ENCODE data around the gene PPFIA3.
"Not testable (repeated sequence)": the region's sequence is repeated elsewhere in the genome, so short reads cannot be mapped to it uniquely, and the experiment has no call there.

The PPFIA3 gene

DNA sequence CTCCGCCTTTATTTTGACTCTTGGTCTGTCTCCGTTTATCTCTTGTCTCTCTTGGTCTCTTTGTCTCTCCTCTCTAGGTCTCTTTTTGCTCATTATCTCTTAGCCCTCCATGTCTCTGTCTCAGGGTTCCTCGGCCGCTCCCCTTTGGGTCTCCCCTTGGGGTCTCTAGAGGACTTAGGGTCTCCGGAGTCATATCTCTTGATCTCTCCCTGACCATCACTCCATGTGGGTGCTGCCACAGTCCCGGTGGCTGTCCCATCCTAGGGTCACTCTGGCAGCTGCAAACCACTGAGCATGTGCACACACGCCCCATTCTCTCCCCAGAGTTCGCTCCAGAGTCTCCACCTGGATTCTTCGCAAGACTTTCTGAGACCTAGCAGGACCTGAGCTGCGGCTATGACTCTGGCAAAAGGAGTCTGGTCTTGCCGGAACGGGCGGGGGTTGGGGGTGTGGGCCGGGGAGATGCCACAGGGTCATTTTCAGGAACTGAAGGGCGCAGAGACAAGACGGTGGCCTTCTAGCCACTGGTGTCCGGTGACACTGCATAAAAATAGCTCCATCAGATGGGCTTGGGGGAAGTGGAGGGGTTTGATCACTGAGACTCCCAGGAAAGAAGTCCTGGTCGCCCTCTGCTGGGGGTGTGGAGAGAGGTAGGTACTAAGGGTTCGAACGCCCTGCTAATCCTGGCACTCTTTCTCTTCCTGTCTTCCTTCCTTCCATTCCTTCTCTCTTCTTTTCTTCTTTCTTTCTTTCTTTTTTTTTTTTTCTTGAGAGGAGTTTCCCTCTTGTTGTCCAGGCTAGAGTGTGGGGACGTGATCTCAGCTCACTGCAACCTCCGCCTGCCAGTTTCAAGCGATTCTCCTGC, 45.6 kb upstream of the PPFIA3 start:
- no peak overlapping the region for H3K4me3 ChIP-seq (ENCODE audit: low read length in 2 of 2)
- no peak overlapping the region for H2BK120ac ChIP-seq (ENCODE audit: low read depth, low read length)
- H4K91ac ChIP-seq (ENCODE audit: low read depth, low read length, poor library complexity): no peak overlapping the region
- H2AK5ac ChIP-seq (ENCODE audit: low read depth, low read length): no peak overlapping the region
- no peak overlapping the region for H3K9ac ChIP-seq (ENCODE audit: low read depth, low read length, poor library complexity)
- no peaks in the 10 kb centered on the region for H3K79me1 ChIP-seq (ENCODE audit: low read depth, low read length)
- H2BK5ac ChIP-seq (ENCODE audit: low read length): no peak overlapping the region
- H2AFZ ChIP-seq (ENCODE audit: low read length): no peak overlapping the region
- peaks cover 17 to 52% (median 50%) of the 10 kb centered on the region in 3 experiments for H3K27me3 ChIP-seq (ENCODE audit: control insufficient read depth in 3 of 3, insufficient read depth in 3 of 3, low read depth in 1 of 3, low read length in 3 of 3)
- H3K36me3 ChIP-seq (replicated peaks in 1 of 2; ENCODE audit: control insufficient read depth in 2 of 2, insufficient read depth in 2 of 2, low read length in 2 of 2): no peaks in the 10 kb centered on the region
- no peak overlapping the region for H3K27ac ChIP-seq (replicated peaks; ENCODE audit: low read length)
- no CpG with 5 or more reads among the region's 23 CpGs for WGBS, 2 donors (ENCODE audit: extremely low coverage in 2 of 2, insufficient read length in 2 of 2, insufficient replicate concordance in 1 of 2)
- H3K4me1 ChIP-seq (ENCODE audit: control insufficient read depth in 2 of 2, insufficient read depth in 1 of 2, low read depth in 1 of 2, low read length in 2 of 2): no peaks in the 10 kb centered on the region
- H2BK12ac ChIP-seq (ENCODE audit: low read length): no peak overlapping the region
- peaks cover 12 to 17% of the 10 kb centered on the region in 2 donors for H3K9me3 ChIP-seq (replicated peaks in 1 of 2; ENCODE audit: control insufficient read depth in 2 of 2, insufficient read depth in 1 of 2, low read depth in 1 of 2, low read length in 2 of 2)
- no peak overlapping the region for H3K23ac ChIP-seq (ENCODE audit: low read depth, low read length, poor library complexity)
- H3K14ac ChIP-seq (ENCODE audit: low read length): no peak overlapping the region
- H2BK15ac ChIP-seq (ENCODE audit: low read length): no peak overlapping the region
- H3K4me2 ChIP-seq (ENCODE audit: insufficient read depth, low read length, poor library complexity, severe bottlenecking): no peak overlapping the region
- H3K4ac ChIP-seq (ENCODE audit: low read length): no peak overlapping the region
- H4K8ac ChIP-seq (ENCODE audit: low read depth, low read length): no peak overlapping the region
- DNase-seq (ENCODE audit: low spot score): no peak
- no peak overlapping the region for H3K18ac ChIP-seq (ENCODE audit: low read length)

DNA sequence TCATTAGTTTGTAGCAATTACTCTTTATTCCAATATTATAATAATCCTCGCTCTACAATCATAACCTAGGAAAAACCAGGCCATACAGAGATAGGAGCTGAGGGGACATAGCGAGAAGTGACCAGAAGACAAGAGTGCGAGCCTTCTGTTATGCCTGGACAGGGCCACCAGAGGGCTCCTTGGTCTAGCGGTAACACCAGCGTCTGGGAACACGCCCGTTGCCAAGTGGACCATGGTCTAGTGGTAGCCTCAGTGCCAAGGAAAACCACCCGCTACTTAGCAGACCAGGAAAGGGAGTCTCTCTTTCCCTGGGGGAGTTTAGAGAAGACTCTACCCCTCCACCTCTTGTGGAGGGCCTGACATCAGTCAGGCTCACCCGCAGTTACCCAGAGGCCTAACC, 44.5 kb upstream of the PPFIA3 start:
- not testable (repeated sequence) for H2BK120ac ChIP-seq (ENCODE audit: low read depth, low read length); H3K79me1 ChIP-seq (ENCODE audit: low read depth, low read length); H4K8ac ChIP-seq (ENCODE audit: low read depth, low read length); H2AK5ac ChIP-seq (ENCODE audit: low read depth, low read length); H3K27ac ChIP-seq (replicated peaks; ENCODE audit: low read length); H2AFZ ChIP-seq (ENCODE audit: low read length); H3K18ac ChIP-seq (ENCODE audit: low read length); H4K91ac ChIP-seq (ENCODE audit: low read depth, low read length, poor library complexity); H3K23ac ChIP-seq (ENCODE audit: low read depth, low read length, poor library complexity); H3K4me1 ChIP-seq (ENCODE audit: control insufficient read depth in 2 of 2, insufficient read depth in 1 of 2, low read depth in 1 of 2, low read length in 2 of 2); H3K4ac ChIP-seq (ENCODE audit: low read length); H3K9me3 ChIP-seq (replicated peaks in 1 of 2; ENCODE audit: control insufficient read depth in 2 of 2, insufficient read depth in 1 of 2, low read depth in 1 of 2, low read length in 2 of 2); H3K4me2 ChIP-seq (ENCODE audit: insufficient read depth, low read length, poor library complexity, severe bottlenecking); H2BK12ac ChIP-seq (ENCODE audit: low read length); H3K14ac ChIP-seq (ENCODE audit: low read length); H3K4me3 ChIP-seq (ENCODE audit: low read length in 2 of 2); H2BK5ac ChIP-seq (ENCODE audit: low read length); H2BK15ac ChIP-seq (ENCODE audit: low read length); H3K36me3 ChIP-seq (replicated peaks in 1 of 2; ENCODE audit: control insufficient read depth in 2 of 2, insufficient read depth in 2 of 2, low read length in 2 of 2); DNase-seq (ENCODE audit: low spot score); H3K9ac ChIP-seq (ENCODE audit: low read depth, low read length, poor library complexity)
- no CpG with 5 or more reads among the region's 9 CpGs for WGBS, 2 donors (ENCODE audit: extremely low coverage in 2 of 2, insufficient read length in 2 of 2, insufficient replicate concordance in 1 of 2)
- H3K27me3 ChIP-seq (ENCODE audit: control insufficient read depth in 3 of 3, insufficient read depth in 3 of 3, low read depth in 1 of 3, low read length in 3 of 3): peaks cover 17 to 42% (median 42%) of the 10 kb centered on the region in 3 experiments

DNA sequence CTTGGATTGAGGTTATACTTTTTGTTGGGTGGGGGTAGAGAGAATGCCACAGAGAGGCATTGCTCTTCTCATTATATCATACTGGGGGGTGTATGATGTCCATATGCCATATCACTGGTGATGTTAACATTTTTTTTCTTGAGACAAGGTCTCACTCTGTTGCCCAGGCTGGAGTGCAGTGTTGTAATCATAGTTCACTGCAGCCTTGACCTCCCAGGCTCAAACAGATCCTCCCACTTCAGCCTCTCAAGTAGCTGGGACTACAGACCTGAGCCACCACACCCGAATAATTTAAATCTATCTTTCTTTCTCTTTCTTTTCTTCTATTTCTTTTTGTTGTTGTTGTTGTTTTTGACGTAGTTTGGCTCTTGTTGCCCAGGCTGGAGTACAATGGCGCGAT, 39.0 kb upstream of the PPFIA3 start:
- H4K8ac ChIP-seq (ENCODE audit: low read depth, low read length): no peak overlapping the region
- WGBS, 2 donors (ENCODE audit: extremely low coverage in 2 of 2, insufficient read length in 2 of 2, insufficient replicate concordance in 1 of 2): no CpG with 5 or more reads among the region's 4 CpGs
- no peak overlapping the region for H3K4me3 ChIP-seq (ENCODE audit: low read length in 2 of 2)
- H2AK5ac ChIP-seq (ENCODE audit: low read depth, low read length): no peak overlapping the region
- no peak overlapping the region for H3K4me2 ChIP-seq (ENCODE audit: insufficient read depth, low read length, poor library complexity, severe bottlenecking)
- no peaks in the 10 kb centered on the region for H3K36me3 ChIP-seq (replicated peaks in 1 of 2; ENCODE audit: control insufficient read depth in 2 of 2, insufficient read depth in 2 of 2, low read length in 2 of 2)
- no peak overlapping the region for H3K4ac ChIP-seq (ENCODE audit: low read length)
- no peak for DNase-seq (ENCODE audit: low spot score)
- H3K27me3 ChIP-seq (ENCODE audit: control insufficient read depth in 3 of 3, insufficient read depth in 3 of 3, low read depth in 1 of 3, low read length in 3 of 3): peaks cover 0 to 4% (median 0%) of the 10 kb centered on the region in 3 experiments
- H3K9me3 ChIP-seq (replicated peaks in 1 of 2; ENCODE audit: control insufficient read depth in 2 of 2, insufficient read depth in 1 of 2, low read depth in 1 of 2, low read length in 2 of 2): peaks cover 2 to 6% of the 10 kb centered on the region in 2 donors
- no peak overlapping the region for H2BK120ac ChIP-seq (ENCODE audit: low read depth, low read length)
- H3K79me1 ChIP-seq (ENCODE audit: low read depth, low read length): no peaks in the 10 kb centered on the region
- no peak overlapping the region for H3K18ac ChIP-seq (ENCODE audit: low read length)
- no peak overlapping the region for H2BK5ac ChIP-seq (ENCODE audit: low read length)
- no peak overlapping the region for H2BK12ac ChIP-seq (ENCODE audit: low read length)
- no peak overlapping the region for H2AFZ ChIP-seq (ENCODE audit: low read length)
- H3K9ac ChIP-seq (ENCODE audit: low read depth, low read length, poor library complexity): no peak overlapping the region
- H3K14ac ChIP-seq (ENCODE audit: low read length): no peak overlapping the region
- no peak overlapping the region for H3K27ac ChIP-seq (replicated peaks; ENCODE audit: low read length)
- no peak overlapping the region for H3K23ac ChIP-seq (ENCODE audit: low read depth, low read length, poor library complexity)
- no peaks in the 10 kb centered on the region for H3K4me1 ChIP-seq (ENCODE audit: control insufficient read depth in 2 of 2, insufficient read depth in 1 of 2, low read depth in 1 of 2, low read length in 2 of 2)
- H4K91ac ChIP-seq (ENCODE audit: low read depth, low read length, poor library complexity): no peak overlapping the region
- H2BK15ac ChIP-seq (ENCODE audit: low read length): no peak overlapping the region

DNA sequence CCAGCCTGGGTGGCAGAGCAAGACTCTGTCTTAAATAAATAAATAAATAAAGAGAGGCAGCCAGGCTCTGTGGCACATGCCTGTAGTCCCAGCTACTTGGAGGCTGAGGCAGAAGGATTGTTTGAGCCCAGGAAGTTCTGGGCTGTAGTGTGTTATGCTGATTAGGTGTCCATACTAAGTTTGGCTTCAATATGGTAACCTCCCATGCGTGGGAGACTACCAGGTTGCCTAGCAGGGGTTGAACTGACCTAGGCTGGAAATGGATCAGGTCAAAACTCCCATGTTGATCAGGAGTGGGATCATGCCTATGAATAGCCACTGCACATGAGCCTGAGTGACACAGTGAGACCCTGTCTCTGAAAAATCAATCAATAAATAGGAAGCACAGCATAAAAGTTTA, 38.1 kb upstream of the PPFIA3 start:
- H2BK5ac ChIP-seq (ENCODE audit: low read length): no peak overlapping the region
- H2AFZ ChIP-seq (ENCODE audit: low read length): no peak overlapping the region
- no peak overlapping the region for H3K4ac ChIP-seq (ENCODE audit: low read length)
- peaks cover 2 to 6% of the 10 kb centered on the region in 2 donors for H3K9me3 ChIP-seq (replicated peaks in 1 of 2; ENCODE audit: control insufficient read depth in 2 of 2, insufficient read depth in 1 of 2, low read depth in 1 of 2, low read length in 2 of 2)
- H3K23ac ChIP-seq (ENCODE audit: low read depth, low read length, poor library complexity): no peak overlapping the region
- H3K9ac ChIP-seq (ENCODE audit: low read depth, low read length, poor library complexity): no peak overlapping the region
- no peak overlapping the region for H3K27ac ChIP-seq (replicated peaks; ENCODE audit: low read length)
- H3K14ac ChIP-seq (ENCODE audit: low read length): no peak overlapping the region
- H2BK15ac ChIP-seq (ENCODE audit: low read length): no peak overlapping the region
- H3K36me3 ChIP-seq (replicated peaks in 1 of 2; ENCODE audit: control insufficient read depth in 2 of 2, insufficient read depth in 2 of 2, low read length in 2 of 2): peaks cover under 1 to 3% of the 10 kb centered on the region in 2 donors
- WGBS, 2 donors (ENCODE audit: extremely low coverage in 2 of 2, insufficient read length in 2 of 2, insufficient replicate concordance in 1 of 2): no CpG with 5 or more reads among the region's 1 CpG
- no peak overlapping the region for H2AK5ac ChIP-seq (ENCODE audit: low read depth, low read length)
- H3K18ac ChIP-seq (ENCODE audit: low read length): no peak overlapping the region
- no peak overlapping the region for H4K91ac ChIP-seq (ENCODE audit: low read depth, low read length, poor library complexity)
- no peak overlapping the region for H3K4me3 ChIP-seq (ENCODE audit: low read length in 2 of 2)
- H4K8ac ChIP-seq (ENCODE audit: low read depth, low read length): no peak overlapping the region
- H3K79me1 ChIP-seq (ENCODE audit: low read depth, low read length): peaks cover under 1% of the 10 kb centered on the region
- no peak overlapping the region for H2BK12ac ChIP-seq (ENCODE audit: low read length)
- no peak overlapping the region for H3K4me2 ChIP-seq (ENCODE audit: insufficient read depth, low read length, poor library complexity, severe bottlenecking)
- H2BK120ac ChIP-seq (ENCODE audit: low read depth, low read length): no peak overlapping the region
- peaks cover 1 to 2% of the 10 kb centered on the region in 2 donors for H3K4me1 ChIP-seq (ENCODE audit: control insufficient read depth in 2 of 2, insufficient read depth in 1 of 2, low read depth in 1 of 2, low read length in 2 of 2)
- H3K27me3 ChIP-seq (ENCODE audit: control insufficient read depth in 3 of 3, insufficient read depth in 3 of 3, low read depth in 1 of 3, low read length in 3 of 3): peaks cover 0 to 4% (median 0%) of the 10 kb centered on the region in 3 experiments
- DNase-seq (ENCODE audit: low spot score): no peak

Data from neuronal stem cell (in vitro differentiated cells).